Measurements from ENCODE around the gene LRRTM4.
"Not testable (repeated sequence)": the region's sequence is repeated elsewhere in the genome, so short reads cannot be mapped to it uniquely, and the experiment has no call there.

The LRRTM4 gene

DNA sequence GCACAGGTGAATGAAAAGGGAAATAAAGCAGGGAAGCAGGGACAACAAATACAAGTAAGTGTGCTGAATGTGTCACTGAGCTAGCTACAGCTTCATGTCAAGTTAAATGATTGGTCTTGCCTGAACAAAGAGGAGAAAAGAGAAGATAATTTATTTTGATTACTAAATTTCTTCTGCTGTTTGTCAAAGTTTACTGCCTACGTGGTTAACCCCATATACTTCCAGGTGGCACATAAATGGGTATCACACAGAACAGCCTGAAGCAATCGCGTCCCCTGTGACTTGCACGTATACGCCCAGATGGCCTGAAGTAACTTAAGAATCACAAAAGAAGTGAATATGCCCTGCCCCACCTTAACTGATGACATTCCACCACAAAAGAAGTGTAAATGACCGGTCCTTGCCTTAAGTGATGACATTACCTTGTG, 434.2 kb downstream of the LRRTM4 start:
- FAIRE-seq (no peak), DNase-seq (ENCODE audit: insufficient read length, low spot score) (no peak)
- no peak for TF ChIP-seq POLR2A (IDR thresholded peaks at IDR 0.05; ENCODE audit: low read depth, low read length)

DNA sequence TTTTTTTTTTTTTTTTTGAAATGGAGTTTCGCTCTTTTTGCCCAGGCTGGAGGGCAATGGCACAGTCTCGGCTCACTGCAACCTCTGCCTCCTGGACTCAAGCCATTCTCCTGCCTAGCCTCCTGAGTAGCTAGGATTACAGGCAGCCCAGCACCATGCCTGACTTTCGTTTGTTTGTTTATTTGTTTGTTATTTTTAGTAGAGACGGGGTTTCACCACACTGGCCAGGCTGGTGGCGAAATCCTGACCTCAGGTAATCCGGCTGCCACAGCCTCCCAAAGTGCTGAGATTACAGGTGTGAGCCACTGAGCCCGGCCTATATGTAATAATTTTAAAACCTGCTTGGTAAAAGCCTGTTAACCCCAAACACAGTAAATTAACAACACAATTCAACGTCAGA, 435.7 kb downstream of the LRRTM4 start:
- FAIRE-seq (no peak), DNase-seq (ENCODE audit: insufficient read length, low spot score) (no peak)
- TF ChIP-seq POLR2A (IDR thresholded peaks at IDR 0.05; ENCODE audit: low read depth, low read length), result no peak

- TF ChIP-seq POLR2A (IDR thresholded peaks at IDR 0.05; ENCODE audit: low read depth, low read length), result no peak
- DNase-seq (ENCODE audit: insufficient read length, low spot score) (no peak), FAIRE-seq (no peak)
Measured at GRCh38 chr2:77086051-77086450, 436.1 kb downstream of the LRRTM4 start.

DNA sequence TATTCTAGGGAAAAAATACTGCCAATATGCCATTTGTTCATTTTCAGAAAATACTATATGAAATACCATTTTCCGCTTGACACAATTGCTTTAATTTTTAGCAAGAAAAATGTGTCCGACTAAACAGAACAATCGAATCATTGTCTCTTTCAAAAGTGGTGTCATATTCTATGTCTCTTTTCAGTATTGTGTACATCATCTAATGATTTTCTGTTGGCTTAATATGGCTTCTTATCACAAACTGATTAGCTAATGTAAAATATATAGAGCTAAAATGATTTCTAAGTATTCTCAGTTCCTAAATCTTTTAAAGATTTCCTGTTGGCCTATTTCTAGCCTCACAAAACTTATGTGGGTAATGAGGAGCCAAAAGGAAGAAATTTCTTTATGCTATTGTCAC, 436.6 kb downstream of the LRRTM4 start:
- FAIRE-seq, result no peak
- DNase-seq (ENCODE audit: insufficient read length, low spot score), result no peak
- no peak for TF ChIP-seq POLR2A (IDR thresholded peaks at IDR 0.05; ENCODE audit: low read depth, low read length)

DNA sequence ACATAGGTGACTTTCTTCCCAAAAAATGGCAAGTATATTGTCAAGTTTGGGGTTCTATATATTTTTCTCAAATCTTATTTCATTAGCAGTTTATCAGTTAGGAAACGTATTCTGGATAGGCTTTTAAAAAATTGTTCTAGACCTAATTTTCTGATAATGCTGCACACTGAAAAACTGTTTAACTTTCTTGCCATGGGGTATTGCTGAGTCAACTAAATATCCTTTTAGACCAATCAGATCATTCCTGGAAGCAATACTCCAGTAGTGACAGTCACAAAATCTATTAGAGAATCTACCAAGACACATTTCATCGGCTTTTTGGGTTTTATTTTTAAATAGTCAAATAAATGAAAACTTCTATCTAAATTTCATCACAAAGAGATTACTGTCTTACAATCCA, 440.6 kb downstream of the LRRTM4 start:
- DNase-seq (ENCODE audit: insufficient read length, low spot score), result no peak
- no peak for FAIRE-seq
- no peak for TF ChIP-seq POLR2A (IDR thresholded peaks at IDR 0.05; ENCODE audit: low read depth, low read length)

DNA sequence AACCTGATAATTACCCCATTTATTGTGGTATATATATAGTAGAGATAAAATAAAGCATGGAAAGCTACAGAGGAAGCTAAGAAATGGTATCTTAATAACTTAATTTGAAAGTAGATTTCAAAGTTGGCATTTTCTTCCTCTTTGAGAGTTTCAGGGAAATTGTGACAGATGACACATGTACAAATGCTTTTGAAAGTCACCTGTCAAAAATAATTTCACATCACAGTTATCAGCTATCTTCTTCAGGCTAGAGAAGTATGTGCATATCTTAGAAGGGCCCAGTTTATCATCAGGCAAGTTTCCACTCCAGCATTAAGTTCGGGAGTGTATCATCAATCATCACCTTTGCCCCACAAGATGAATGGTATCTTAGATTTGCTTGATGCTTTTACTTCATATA, 457.9 kb downstream of the LRRTM4 start:
- DNase-seq (ENCODE audit: insufficient read length, low spot score), result no peak
- FAIRE-seq, result no peak
- no peak for TF ChIP-seq POLR2A (IDR thresholded peaks at IDR 0.05; ENCODE audit: low read depth, low read length)

DNA sequence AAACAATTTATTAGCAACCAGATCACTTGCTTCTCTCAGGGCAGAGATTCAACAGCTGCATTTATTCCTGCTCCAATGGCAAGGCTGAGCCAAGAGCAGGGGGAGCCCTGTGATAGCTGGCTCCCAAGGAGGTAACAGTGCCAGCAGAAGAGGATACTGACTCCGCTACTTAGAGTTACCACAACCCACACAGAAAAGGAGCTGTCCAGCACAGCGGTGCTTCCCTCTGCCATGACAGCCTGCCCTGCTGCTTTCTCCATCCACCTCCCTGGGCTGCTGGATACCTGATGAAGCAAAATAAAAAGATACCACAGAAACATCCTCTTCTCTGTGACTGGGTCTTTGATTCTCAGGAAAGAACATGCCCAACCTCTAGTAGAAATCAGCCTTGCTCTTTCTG, 467.2 kb downstream of the LRRTM4 start:
- TF ChIP-seq POLR2A (IDR thresholded peaks at IDR 0.05; ENCODE audit: low read depth, low read length), result no peak
- no peak for FAIRE-seq

GRCh38 chr2:77046339-77046738, 475.8 kb downstream of the LRRTM4 start:
- FAIRE-seq (no peak), DNase-seq (ENCODE audit: insufficient read length, low spot score) (no peak)
- no peak for TF ChIP-seq POLR2A (IDR thresholded peaks at IDR 0.05; ENCODE audit: low read depth, low read length)

More for the DNA sequence above, 467.2 kb downstream of the LRRTM4 start:
- no peak for DNase-seq (ENCODE audit: insufficient read length, low spot score)

DNA sequence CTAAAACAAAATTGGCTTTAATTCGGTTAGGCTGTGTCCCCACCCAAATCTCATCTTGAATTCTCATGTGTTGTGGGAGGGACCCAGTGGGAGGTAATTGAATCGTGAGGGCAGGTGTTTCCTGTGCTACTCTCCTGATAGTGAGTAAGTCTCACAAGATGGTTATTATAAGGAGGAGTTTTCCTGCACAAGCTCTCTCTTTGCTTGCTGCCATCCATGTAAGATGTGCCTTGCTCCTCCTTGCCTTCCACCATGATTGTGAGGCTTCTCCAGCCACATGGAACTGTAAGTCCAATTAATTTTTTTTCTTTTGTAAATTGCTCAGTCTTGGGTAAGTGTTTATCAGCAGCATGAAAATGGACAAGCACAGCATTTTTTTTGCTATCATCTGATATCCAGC, 476.7 kb downstream of the LRRTM4 start:
- DNase-seq (ENCODE audit: insufficient read length, low spot score); FAIRE-seq: not testable (repeated sequence)

DNA sequence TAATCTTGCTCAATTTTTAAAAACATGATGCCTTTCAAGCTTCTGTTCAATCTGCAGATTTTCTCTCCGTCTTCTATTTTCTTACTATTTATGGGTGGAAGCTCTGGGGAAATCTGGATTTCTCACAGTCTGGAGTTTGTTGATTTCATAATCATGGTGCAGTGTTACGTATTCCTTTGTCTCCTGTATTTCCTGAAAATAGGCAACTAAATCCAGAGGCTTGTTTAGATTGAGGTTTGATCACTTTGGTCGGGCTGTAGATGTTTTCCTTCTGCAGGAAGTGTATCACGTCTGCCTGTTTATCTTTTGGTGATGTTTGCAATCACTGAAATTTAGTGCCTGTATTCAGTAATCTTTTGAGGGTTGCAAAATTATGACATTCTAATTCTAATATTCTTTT, 487.7 kb downstream of the LRRTM4 start:
- FAIRE-seq (no peak), DNase-seq (ENCODE audit: insufficient read length, low spot score) (no peak)
- no peak for TF ChIP-seq POLR2A (IDR thresholded peaks at IDR 0.05; ENCODE audit: low read depth, low read length)

GRCh38 chr2:77029237-77029636, 492.9 kb downstream of the LRRTM4 start:
- FAIRE-seq; DNase-seq (ENCODE audit: insufficient read length, low spot score): not testable (repeated sequence)

DNA sequence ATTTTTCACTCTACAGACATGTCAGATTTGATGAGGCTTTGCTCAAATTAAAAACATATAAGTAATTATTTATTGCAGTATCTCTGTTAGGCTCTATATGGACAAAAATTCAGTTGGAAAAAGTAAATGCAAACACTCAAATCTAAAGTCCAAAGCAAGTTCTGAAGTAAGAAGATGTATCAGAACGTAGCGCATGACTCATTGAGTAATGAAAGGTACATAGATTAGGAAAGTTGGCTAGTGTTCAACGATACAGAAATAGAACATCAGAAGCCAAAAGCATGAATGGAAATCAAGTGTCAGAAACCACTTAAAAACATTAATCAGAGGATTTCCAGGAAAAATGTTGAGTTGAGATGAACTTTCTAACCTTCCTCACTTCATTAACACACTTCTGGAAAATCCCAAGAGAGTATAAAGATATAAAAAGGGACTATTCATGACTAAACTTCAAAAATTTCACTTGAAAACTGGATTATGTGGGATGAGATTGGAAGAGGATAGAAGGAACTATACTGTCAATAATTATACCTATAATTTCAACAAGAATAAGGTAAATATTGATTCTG, 494.1 kb downstream of the LRRTM4 start:
- DNase-seq (ENCODE audit: insufficient read length, low spot score), result no peak
- no peak for FAIRE-seq
- no peak for TF ChIP-seq POLR2A (IDR thresholded peaks at IDR 0.05; ENCODE audit: low read depth, low read length)

DNA sequence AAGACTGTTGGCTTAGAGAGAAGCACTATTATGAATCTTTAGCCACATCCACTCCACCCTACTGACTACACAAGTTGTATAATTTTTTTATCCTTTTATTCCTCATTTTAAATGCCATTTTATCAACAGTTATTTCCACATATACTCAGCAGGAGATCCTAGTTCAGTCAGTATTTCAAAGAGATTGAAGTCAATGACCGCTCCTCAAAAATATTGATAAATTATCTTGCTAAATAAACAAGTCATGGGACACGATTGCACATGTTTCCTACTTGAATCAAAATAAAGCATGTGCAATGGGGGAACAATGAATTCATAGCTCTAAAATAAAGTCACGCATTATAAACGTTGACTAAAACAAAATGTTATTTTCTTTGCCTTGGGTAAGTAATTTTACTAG, 496.5 kb downstream of the LRRTM4 start:
- FAIRE-seq (no peak), DNase-seq (ENCODE audit: insufficient read length, low spot score) (no peak)
- TF ChIP-seq POLR2A (IDR thresholded peaks at IDR 0.05; ENCODE audit: low read depth, low read length), result no peak

DNA sequence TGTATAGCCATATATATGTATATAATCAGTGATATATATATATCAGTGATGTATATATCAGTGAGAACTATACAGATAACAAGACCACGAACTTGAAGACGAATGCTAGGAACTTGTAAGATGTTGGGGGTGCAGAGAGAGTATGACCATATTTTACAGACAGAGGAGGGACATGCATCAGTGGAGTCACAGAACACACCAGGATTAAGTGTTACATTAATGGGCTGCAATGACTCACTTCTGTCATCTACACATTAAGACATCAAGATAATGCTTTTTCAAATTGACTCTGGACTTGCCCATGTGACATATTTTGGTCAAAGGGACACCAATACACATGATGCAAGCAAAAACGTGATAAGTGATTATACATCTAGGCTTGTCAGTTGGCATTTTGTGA, 501.0 kb downstream of the LRRTM4 start:
- DNase-seq (ENCODE audit: insufficient read length, low spot score), result no peak
- FAIRE-seq, result no peak
- no peak for TF ChIP-seq POLR2A (IDR thresholded peaks at IDR 0.05; ENCODE audit: low read depth, low read length)

- TF ChIP-seq POLR2A (IDR thresholded peaks at IDR 0.05; ENCODE audit: low read depth, low read length), result no peak
- DNase-seq (ENCODE audit: insufficient read length, low spot score) (no peak), FAIRE-seq (no peak)
Measured at GRCh38 chr2:77018219-77018618, 504.0 kb downstream of the LRRTM4 start.

DNA sequence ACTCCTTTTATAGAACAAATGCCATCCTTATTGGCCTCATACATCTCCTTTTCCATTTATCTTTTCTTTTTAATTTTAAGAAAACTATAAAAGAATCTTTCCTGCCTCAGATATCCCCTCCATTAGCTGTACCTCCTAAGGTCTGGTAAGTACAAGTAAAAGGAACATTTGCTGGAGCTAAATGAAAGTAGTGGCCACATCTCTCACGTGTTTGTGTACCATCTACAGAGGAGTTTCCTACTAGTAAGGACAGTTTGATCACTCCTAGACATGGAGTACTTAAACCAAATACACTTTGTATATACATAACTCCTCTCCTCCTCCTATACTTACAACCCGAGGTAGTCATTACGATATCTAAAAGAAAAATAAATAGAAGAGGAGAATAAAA, 504.8 kb downstream of the LRRTM4 start:
- no peak for FAIRE-seq
- DNase-seq (ENCODE audit: insufficient read length, low spot score), result no peak
- no peak for TF ChIP-seq POLR2A (IDR thresholded peaks at IDR 0.05; ENCODE audit: low read depth, low read length)

Measured in H54 (cell line).